HG03460 (cell line): ENCODE data around the gene GABRR3.
A peak's percentile ranks its signal among the peaks of the same experiment; 100 is the strongest.

ENCODE experiments used
- ATAC-seq: cut with Tn5 transposase; IDR thresholded peaks from one replicate; pipeline ENCODE4 v1.9.1; 2021; ENCODE audit not compliant: unreplicated experiment

Gene GABRR3

DNA sequence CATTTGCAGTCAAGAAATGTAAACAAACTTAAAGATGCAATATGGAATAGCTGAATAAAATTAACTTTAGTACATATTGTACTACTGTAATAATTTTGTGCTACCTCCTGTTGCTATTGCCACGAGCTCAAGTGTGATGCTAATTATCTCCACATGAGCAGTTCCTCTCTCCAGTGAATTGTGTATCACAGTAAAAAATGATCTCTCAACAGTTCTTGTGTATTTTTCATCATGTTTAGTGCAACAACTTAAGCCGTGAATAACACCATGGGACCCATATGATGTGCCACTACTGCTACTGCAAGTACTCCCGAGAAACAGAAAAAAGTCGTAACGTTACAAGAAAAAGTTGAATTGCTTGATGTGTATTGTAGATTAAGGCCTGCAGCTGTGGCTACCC lies 75.2 kb downstream of the GABRR3 start:
- ATAC-seq, result no peak

DNA sequence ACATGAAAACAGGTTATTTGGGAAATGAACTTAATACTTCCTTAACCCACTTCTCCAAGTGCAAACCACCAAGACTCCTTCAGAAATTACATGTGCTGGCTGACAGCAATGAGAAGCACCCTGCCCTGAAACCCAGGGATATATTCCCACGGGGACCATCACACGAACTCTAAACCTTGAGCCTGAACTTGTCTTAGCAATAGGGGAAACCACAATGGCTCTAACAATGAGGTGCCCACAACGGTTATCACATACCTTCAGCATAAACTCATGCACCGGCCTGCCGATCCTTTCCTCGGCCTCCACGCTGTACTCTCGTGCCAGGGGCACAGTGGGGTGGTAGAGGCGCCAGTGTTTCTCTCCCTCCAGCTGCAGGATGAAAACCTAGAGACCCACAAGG lies 76.3 kb downstream of the GABRR3 start:
- no peak for ATAC-seq

DNA sequence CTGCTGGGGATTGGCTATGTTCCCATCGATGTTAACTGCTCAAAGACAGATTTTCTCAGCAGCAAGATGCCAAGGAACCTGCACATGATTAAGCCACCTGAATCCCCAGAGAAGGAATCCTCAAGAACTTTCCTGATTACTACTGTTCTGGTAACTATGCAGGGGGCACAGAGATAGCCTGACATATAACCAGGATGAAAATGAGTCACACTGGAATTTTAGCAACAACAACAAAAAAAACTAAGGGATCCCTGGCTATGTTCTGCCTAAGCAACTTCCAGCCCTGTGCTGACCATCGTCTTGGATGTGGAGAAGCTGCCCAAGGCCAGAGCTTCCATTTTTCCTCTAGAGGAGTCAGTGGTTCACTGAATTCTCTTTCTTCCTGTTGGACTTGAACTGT lies 76.7 kb downstream of the GABRR3 start:
- ATAC-seq, result no peak

DNA sequence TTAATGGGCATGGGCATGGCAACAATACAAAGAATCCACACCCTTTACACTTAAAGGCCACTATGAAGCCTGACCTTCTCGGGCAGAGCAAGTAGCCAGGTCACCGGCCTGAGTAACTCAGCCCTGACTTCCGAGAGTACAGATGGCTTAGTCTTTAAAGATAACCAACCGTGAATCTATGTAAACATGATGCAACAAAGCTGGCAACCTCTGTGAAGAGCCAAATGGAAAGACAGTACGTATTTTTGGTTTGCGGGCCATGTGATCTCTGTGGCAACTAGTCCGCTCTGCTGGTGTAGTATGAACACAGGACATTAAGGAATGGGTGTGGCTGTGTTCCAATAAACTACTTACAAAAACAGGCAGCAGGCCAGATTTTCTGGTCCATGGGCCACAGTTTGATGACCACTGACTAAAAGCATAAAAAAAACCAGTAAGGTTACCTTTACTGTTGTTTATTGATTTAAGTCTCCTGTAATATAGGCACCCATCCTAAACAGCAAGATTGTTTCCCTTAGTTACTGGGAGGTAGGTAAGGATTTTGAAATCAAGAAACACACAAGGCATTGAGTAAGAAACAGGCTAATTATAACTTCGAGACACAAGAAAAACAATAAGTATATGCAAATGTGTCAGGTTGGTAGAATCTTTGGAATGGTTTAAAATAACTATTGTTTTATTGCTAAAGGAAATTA lies 77.4 kb downstream of the GABRR3 start:
- ATAC-seq, result no peak

DNA sequence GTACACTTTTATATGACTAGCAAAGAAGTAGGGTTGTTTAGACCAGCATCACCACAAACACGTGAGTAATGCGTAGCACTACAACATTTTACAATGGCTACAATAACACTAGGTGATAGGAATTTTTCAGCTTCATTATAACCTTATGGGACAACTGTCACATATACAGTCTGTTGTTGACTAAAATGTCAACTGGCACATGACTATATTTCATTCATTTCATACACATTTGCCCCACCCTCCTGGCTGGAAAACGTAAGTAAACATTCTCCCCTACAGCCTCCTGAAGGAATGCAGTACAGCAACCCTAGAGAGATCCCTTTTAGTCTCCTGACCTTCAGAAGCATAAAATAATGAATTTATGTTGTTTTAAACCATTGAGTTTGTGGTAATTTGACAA lies 79.1 kb downstream of the GABRR3 start:
- no peak for ATAC-seq

DNA sequence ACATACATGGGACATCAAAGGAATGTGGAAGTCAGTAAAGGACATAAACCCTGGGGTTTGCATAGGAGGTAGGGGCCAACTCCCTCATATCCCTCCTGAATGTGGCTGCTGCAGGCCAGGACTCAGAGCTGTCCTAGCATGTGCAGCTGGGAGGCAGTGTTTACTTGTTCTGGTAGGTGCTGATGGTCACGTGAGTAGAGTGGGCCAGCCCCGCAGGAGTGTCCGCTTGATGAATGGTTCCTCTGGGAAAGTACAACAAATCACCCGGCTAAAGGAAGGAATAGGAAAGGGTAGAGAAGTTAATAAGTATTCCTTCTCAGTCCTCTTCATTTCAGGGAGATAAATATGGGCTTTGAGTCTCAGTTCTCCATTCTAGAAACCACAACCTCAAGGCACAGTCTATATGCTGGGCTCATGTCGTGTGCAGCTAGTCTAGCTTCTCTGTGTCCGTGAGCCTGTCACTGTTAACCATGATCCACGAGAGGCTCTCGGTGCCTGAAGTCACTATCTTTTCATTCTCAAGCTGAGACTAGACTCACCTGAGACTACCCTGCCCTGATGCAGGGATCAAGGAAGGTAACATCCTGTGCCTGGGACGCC lies 80.8 kb downstream of the GABRR3 start:
- ATAC-seq, result peak; percentile 71

DNA sequence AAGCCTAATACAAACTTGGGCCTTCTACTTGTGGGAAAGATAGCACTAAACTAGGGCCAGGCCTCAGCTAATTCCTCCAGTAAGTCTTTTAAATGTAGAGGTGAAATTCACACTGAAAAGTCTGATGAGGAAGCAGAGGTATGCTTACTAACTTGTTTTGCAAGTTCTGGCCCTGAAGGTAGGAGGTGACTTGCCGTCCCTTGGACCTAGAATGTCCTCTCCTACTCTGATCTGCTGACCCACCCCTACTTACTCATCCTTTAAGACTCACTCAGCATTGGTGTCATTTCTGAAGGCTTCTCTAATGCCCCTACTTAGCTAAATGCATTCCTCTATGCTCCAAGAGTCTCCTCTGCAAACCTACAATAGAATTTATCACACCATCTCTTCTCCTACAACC lies 82.2 kb downstream of the GABRR3 start:
- no peak for ATAC-seq

DNA sequence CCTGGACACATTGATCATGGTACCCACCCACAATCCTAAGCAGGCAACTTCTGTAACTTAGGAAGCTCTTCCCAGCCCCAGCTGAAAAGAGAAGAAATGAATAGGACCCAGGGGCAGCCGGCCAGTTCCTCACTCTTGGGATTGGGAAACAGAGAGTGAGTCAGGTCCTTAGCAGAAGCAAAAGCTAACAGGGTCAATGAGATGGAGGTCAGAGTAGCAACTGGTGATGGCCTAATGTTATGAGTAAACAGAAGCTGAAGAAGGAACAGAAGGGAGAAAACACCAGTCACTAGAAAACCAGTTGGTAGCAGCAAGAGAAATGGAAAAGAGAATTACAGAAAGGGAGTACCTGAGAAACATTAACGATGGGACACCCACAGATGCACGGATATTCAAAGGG lies 82.8 kb downstream of the GABRR3 start:
- ATAC-seq, result no peak

DNA sequence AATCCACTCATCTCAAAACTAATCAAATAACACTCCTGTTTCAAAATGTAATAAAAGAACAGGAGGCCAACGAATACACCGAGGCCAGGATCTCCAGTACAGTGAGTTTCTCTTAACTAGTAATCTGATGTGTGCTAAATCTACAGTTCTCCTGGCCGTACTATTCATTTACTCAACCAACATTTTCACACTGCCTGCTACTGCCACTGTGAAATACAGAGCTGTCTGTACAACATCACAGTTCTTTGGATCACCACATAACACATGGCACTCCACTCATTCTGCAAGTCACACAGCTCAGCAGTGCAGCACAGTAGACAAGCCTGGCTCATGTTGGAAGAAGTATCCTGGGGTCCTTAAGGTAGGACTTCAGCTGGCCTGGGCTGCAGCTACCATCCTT lies 84.8 kb downstream of the GABRR3 start:
- no peak for ATAC-seq

DNA sequence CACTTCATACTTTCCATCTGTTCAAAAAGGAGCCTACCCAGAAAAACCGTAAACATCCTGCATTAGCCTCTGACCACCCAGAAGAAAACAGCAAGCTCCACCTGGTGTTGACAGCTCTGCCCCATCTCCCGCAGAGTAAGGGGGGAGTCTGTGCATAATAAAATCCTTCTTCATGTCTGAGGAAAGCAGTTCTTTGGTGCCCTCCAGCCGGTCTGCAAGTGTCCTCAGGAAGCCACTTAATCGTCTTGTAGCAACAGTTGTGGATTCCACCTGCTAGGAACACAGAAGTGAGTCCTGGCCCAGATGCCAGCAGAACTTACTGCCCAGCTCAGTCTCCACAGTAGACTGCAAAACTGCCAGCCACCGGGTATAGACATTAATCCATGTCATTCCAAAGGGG lies 85.4 kb downstream of the GABRR3 start:
- no peak for ATAC-seq

DNA sequence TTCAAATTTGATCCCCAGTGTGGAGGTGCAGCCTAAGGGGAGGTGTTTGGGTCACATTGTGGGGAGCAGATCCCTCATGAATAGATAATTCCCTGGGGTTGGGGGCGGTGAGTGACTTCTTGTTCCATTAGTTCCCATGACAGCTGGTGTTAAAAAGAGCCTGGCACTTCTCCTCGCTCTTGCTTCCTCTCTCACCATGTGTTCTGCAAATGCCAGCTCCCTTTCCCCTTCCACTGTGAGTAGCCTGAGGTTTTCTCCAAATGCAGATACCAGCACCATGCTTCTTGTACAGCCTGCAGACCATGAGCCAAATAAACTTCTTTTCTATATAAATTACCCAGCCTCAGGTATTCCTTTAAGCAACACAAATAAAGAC lies 86.0 kb downstream of the GABRR3 start:
- ATAC-seq, result no peak

DNA sequence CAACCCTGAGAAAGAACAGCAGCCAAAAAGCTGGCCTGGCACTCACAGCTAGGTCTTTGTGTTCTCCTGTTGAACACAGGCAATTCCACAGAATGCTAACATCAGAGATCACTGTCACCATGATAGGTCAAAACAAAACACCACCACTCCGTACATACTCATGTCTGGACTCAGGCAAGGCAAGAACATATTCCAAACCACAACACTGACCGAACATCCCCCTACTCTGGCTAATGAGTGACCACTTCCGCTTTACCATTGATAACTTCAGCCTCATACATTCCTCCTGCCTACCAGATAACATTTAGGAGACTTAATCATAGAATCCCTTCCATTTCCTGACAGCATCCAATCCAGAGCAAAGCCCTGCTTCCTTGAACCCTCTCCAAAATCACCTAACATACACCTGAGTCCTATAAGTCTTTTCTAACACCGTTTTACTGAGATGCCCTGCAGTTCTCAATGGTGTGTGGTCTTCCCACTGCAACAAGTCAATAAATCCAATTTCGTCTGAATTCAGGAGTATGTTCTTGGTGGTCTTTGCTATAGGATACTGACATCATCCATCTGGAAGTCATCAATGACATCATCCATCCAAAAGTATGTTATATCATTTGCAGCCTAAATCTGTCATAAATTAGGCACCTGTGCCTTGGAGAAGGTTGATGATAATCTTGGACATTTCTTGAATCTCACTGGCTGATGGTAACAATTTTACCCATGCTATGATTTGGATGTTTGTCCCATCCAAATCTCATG lies 86.6 kb downstream of the GABRR3 start:
- no peak for ATAC-seq

DNA sequence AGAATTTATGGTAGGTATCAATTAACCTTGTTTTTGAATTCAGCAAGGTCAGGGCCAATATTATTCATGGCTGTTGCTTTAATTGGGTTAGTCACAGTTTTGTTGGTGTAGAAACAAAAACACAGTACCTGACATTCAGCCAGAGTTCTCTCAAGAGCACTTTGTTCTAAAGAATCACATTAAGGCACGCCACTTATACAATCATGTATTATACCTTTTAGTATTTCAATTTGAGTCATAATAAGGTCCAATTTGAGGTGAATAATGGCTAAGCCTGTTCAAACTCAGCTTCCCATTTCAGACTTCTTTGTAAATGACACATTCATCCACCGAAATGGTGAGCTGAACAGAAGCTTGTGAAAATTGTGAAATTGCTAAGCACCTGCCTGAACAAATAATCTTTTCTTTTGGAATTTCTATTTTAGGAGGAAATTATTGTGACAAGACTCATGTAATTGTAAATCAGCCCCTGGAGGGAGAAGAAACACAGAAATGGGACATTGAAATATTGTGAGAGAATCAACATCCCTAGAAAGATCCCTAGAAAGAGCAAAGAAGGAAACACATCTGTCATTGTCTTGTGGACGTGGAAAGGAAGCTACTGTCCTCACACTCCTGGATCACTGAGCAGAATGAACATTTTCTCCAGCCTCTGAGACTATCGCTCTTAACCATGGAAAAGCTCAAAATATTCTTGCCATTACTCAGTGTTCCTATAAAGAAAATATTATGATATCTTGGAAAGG lies 92.1 kb downstream of the GABRR3 start:
- no peak for ATAC-seq

DNA sequence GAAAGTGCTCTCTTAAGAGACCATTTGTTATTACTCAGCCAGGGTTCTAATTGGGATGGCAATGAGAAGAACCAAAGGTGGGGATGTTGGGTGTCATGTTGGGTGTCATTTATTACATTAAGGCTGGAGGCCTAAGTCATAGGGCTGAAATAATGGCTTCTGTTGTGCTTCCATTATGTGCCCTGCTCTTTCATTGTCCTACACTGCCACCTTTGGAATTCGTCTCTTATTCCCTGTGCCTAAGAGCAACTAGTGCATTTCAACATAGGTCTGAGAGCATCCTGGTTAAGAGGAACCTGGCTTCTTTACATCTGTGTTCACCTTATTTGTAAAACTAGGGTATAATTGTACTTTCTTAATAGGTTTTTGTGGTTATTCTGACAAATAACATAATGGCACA lies 95.1 kb downstream of the GABRR3 start:
- no peak for ATAC-seq

DNA sequence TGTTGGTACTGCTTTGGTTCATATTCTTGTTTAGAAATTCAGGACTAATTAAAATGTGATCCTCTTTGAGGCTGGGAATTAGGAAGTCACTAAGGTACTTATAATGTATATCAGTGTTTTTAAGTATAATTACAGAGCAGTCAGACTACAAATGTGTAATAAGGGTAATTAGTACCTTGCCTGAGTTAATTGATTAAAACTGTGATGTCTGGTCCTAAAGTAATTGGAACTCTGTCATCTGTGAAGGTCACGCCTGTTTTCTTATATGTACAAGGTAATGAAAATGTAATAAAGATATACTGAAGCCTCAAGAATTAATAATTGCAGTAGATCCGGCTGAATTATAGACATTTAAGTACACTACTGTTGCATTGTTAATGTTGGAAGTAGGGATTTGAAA lies 95.7 kb downstream of the GABRR3 start:
- no peak for ATAC-seq

DNA sequence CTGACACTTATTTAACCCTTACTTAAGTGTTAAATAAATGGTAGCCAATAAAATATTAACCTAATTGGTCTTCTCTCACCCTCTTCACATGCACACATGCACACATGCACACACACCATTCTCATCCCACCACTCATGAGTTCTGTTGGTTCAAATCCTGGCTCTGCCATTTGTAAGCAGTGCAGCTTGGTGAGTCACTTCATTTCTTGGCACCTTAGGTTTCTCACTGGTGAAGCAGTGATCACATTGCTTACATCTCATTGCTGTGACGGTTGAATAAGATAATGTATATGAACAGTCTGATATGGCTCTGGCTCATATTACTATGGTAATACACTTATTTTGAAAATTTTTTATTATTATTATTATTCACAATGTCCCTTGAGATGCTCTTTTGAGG lies 96.7 kb downstream of the GABRR3 start:
- ATAC-seq, result no peak

DNA sequence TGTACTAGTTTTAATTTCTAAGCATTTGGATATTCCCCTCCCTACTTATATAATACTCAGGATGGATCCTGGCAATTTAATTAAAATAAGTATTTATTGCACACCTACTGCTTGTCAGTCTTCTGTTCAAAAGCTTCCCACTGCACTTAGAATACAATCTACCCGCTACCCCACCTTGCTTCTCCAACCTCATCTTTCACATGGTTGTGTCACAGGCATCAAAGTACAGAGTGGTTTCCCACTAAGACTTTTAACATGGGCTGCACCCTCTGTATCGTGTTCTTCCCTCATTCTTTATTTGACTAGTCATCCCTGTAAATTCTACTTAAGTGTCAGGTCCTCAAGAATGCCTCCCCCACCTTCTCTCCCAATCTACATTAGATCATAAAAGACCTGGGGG lies 97.9 kb downstream of the GABRR3 start:
- ATAC-seq, result no peak

DNA sequence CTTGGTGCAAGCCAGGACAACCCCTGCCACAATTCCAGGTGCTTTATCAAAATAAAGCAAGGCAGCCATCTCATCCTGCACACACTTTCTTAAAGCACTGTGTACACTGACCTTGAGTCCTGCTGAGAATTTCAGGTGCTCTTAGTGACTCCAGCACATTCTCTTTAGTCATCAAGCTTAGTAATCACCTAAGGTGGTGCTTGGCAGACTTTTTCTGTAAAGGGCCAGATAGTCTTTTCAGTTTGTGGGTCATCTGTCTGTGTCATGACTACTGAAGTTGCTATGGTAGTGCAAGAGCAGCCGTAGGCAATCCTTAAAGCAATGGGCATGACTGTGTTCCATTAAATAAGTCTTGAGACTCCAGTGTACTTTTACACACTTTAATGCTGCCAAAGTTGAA lies 99.3 kb downstream of the GABRR3 start:
- no peak for ATAC-seq
